Fibroblast of skin of right biceps (primary cell): ENCODE measurements around the gene CLDN10.
"Not testable (repeated sequence)": the region's sequence is repeated elsewhere in the genome, so short reads cannot be mapped to it uniquely, and the experiment has no call there.

Experiments used
- DNase-seq: peaks from one replicate; pipeline ENCODE4 v3.0.0-alpha.2; 2013

CLDN10 gene

GRCh38 chr13:95552539-95553441 is at the start of gene CLDN10:
Gene CLDN10, plus strand, starts transcription at chr13:95552720. Its CDS starts 34 bp downstream, at chr13:95552754.
- no peak for DNase-seq

GRCh38 chr13:95503662-95504061 is 48.9 kb upstream of the CLDN10 start:
- DNase-seq: no peak

GRCh38 chr13:95505265-95505664 is 47.3 kb upstream of the CLDN10 start:
- no peak for DNase-seq

GRCh38 chr13:95505986-95506385 is 46.5 kb upstream of the CLDN10 start:
- DNase-seq: no peak

- no peak for DNase-seq
Observed at GRCh38 chr13:95507991-95508390, 44.5 kb upstream of the CLDN10 start.

- no peak for DNase-seq
Observed at GRCh38 chr13:95508996-95509395, 43.5 kb upstream of the CLDN10 start.

GRCh38 chr13:95509521-95510310 is 42.8 kb upstream of the CLDN10 start:
- peak; percentile 73 for DNase-seq

GRCh38 chr13:95510950-95511349 is 41.6 kb upstream of the CLDN10 start:
- no peak for DNase-seq

- DNase-seq: no peak
Observed at GRCh38 chr13:95512424-95512823, 40.1 kb upstream of the CLDN10 start.

- no peak for DNase-seq
Observed at GRCh38 chr13:95512957-95513356, 39.6 kb upstream of the CLDN10 start.

- not testable (repeated sequence) for DNase-seq
Observed at GRCh38 chr13:95515606-95516005, 36.9 kb upstream of the CLDN10 start.

GRCh38 chr13:95516021-95516420 is 36.5 kb upstream of the CLDN10 start:
- DNase-seq: no peak

GRCh38 chr13:95516492-95516891 is 36.0 kb upstream of the CLDN10 start:
- DNase-seq: no peak

GRCh38 chr13:95523598-95523997 is 28.9 kb upstream of the CLDN10 start:
- DNase-seq: no peak

- DNase-seq: peak; percentile 28
Observed at GRCh38 chr13:95524264-95524901, 28.1 kb upstream of the CLDN10 start.

GRCh38 chr13:95527955-95528354 is 24.6 kb upstream of the CLDN10 start:
- no peak for DNase-seq

- no peak for DNase-seq
Observed at GRCh38 chr13:95530178-95530577, 22.3 kb upstream of the CLDN10 start.

GRCh38 chr13:95533545-95534160 is 18.9 kb upstream of the CLDN10 start:
- DNase-seq: no peak

- peak; percentile 85 for DNase-seq
Observed at GRCh38 chr13:95535243-95535642, 17.3 kb upstream of the CLDN10 start.

GRCh38 chr13:95536632-95537241 is 15.8 kb upstream of the CLDN10 start:
- peak; percentile 29 for DNase-seq

GRCh38 chr13:95540888-95541287 is 11.6 kb upstream of the CLDN10 start:
- no peak for DNase-seq

GRCh38 chr13:95541308-95541707 is 11.2 kb upstream of the CLDN10 start:
- no peak for DNase-seq
